Tongue (tissue), 2 donors: ENCODE results near the gene KRT75. TPM values are rescaled to one million over a fixed set of nuclear protein-coding genes. Genes with fewer than 3 reads are reported as not detected.
A peak's percentile ranks its signal among the peaks of the same experiment; 100 is the strongest.
"Not testable (repeated sequence)": the region's sequence is repeated elsewhere in the genome, so short reads cannot be mapped to it uniquely, and the experiment has no call there.

ENCODE experiments used
- DNase-seq: peaks from one replicate; pipeline ENCODE4 v3.0.0-alpha.2; 2015
- total RNA-seq: library from RNA; depleted of rRNA; stranded (reverse); fragments of >200 nt; gene quantifications from one replicate; pipeline ENCODE4 v1.2.3, GENCODE V29; 2014

Gene KRT75
- 0.21 TPM for total RNA-seq

- DNase-seq, result peak; percentile 45
These were observed at the start of gene KRT75 for GRCh38 chr12:52434081-52434733. Gene KRT75 (minus strand): TSS chr12:52434371. CDS start chr12:52434304, 67 bp downstream.

GRCh38 chr12:52480073-52480472 is 45.9 kb upstream of the KRT75 start:
- DNase-seq, result no peak

GRCh38 chr12:52477651-52478050 is 43.5 kb upstream of the KRT75 start:
- DNase-seq, result no peak

GRCh38 chr12:52474212-52474611 is 40.0 kb upstream of the KRT75 start:
- DNase-seq, result no peak

GRCh38 chr12:52473768-52474167 is 39.6 kb upstream of the KRT75 start, which contains the start of gene KRT6C:
Gene KRT6C (minus strand): TSS chr12:52473805. CDS start chr12:52473737, 68 bp downstream.
- peak; percentile 10 for DNase-seq

GRCh38 chr12:52469853-52470252 is 35.7 kb upstream of the KRT75 start:
- no peak for DNase-seq

GRCh38 chr12:52464897-52465296 is 30.7 kb upstream of the KRT75 start:
- peak; percentile 20 for DNase-seq

- DNase-seq, result peak; percentile 13
These were observed 27.5 kb upstream of the KRT75 start for GRCh38 chr12:52461693-52462092.

- DNase-seq, result no peak
These were observed 24.7 kb upstream of the KRT75 start for GRCh38 chr12:52458861-52459260.

GRCh38 chr12:52455821-52456220 is 21.6 kb upstream of the KRT75 start:
- DNase-seq, result no peak

- DNase-seq, result no peak
These were observed 20.4 kb upstream of the KRT75 start for GRCh38 chr12:52454411-52455201.

GRCh38 chr12:52452101-52452500 is 17.9 kb upstream of the KRT75 start, which contains the start of gene KRT6B:
Gene KRT6B (minus strand): TSS chr12:52452146. CDS start chr12:52452078, 68 bp downstream.
- no peak for DNase-seq

GRCh38 chr12:52448228-52448627 is 14.1 kb upstream of the KRT75 start:
- no peak for DNase-seq

- DNase-seq, result not testable (repeated sequence)
These were observed 13.0 kb upstream of the KRT75 start for GRCh38 chr12:52447196-52447595.

GRCh38 chr12:52446367-52447045 is 12.3 kb upstream of the KRT75 start:
- DNase-seq, result no peak

- no peak for DNase-seq
These were observed 11.7 kb upstream of the KRT75 start for GRCh38 chr12:52445876-52446275.

GRCh38 chr12:52444647-52445595 is 10.8 kb upstream of the KRT75 start:
- no peak for DNase-seq

- DNase-seq, result no peak
These were observed 9.8 kb upstream of the KRT75 start for GRCh38 chr12:52443966-52444365.

- peak; percentile 25 for DNase-seq
These were observed 8.5 kb upstream of the KRT75 start for GRCh38 chr12:52442600-52443061.

GRCh38 chr12:52441320-52441911 is 7.2 kb upstream of the KRT75 start:
- DNase-seq, result no peak

GRCh38 chr12:52440821-52441319 is 6.7 kb upstream of the KRT75 start:
- DNase-seq, result peak; percentile 35
